Activated CD8-positive, alpha-beta memory T cell treated with anti-CD3 and anti-CD28 coated beads for 4 hours (primary cell): ENCODE data around the gene AFF3.

ENCODE experiments used
- DNase-seq, 2 donors: peaks; one replicate each; pipeline ENCODE4 v3.0.0-alpha.2; 2020; ENCODE audit warnings: low read depth in 2 of 2

The AFF3 gene

GRCh38 chr2:99609851-99610381 is 532.5 kb downstream of the AFF3 start:
- DNase-seq, result no peak

- DNase-seq, result no peak
Measured at GRCh38 chr2:99608861-99609260, 533.5 kb downstream of the AFF3 start.

- DNase-seq, result no peak
Measured at GRCh38 chr2:99607861-99608491, 534.4 kb downstream of the AFF3 start.

- DNase-seq, result no peak
Measured at GRCh38 chr2:99607454-99607853, 534.9 kb downstream of the AFF3 start.

- no peak for DNase-seq
Measured at GRCh38 chr2:99605036-99605435, 537.4 kb downstream of the AFF3 start.

- DNase-seq, result no peak
Measured at GRCh38 chr2:99602476-99602875, 539.9 kb downstream of the AFF3 start.

- no peak for DNase-seq
Measured at GRCh38 chr2:99600981-99601651, 541.3 kb downstream of the AFF3 start.

GRCh38 chr2:99598441-99598840 is 543.9 kb downstream of the AFF3 start:
- no peak for DNase-seq

- DNase-seq, result no peak
Measured at GRCh38 chr2:99597616-99598015, 544.8 kb downstream of the AFF3 start.

GRCh38 chr2:99595373-99595772 is 547.0 kb downstream of the AFF3 start:
- DNase-seq, result no peak

- no peak for DNase-seq
Measured at GRCh38 chr2:99593692-99594427, 548.5 kb downstream of the AFF3 start.

GRCh38 chr2:99576775-99577174 is 565.6 kb downstream of the AFF3 start:
- no peak for DNase-seq

- DNase-seq, result no peak
Measured at GRCh38 chr2:99573634-99574251, 568.6 kb downstream of the AFF3 start.

GRCh38 chr2:99572373-99573164 is 569.8 kb downstream of the AFF3 start:
- no peak for DNase-seq

- DNase-seq, result no peak
Measured at GRCh38 chr2:99571954-99572353, 570.4 kb downstream of the AFF3 start.

- DNase-seq, result no peak
Measured at GRCh38 chr2:99571533-99571932, 570.9 kb downstream of the AFF3 start.

- no peak for DNase-seq
Measured at GRCh38 chr2:99571021-99571420, 571.4 kb downstream of the AFF3 start.

GRCh38 chr2:99569386-99569785 is 573.0 kb downstream of the AFF3 start:
- no peak for DNase-seq

- no peak for DNase-seq
Measured at GRCh38 chr2:99565227-99565626, 577.2 kb downstream of the AFF3 start.

GRCh38 chr2:99562516-99562915 is 579.9 kb downstream of the AFF3 start:
- DNase-seq, result no peak

- no peak for DNase-seq
Measured at GRCh38 chr2:99561804-99562203, 580.6 kb downstream of the AFF3 start.
